H9 (cell line): ENCODE data around the gene PNMA8C. TPM values are rescaled to one million over a fixed set of nuclear protein-coding genes. Genes with fewer than 3 reads are reported as not detected.

Source experiments
- DNase-seq: peaks from one replicate; pipeline ENCODE4 v3.0.0-alpha.2; 2017
- H2AFZ ChIP-seq: one replicate; pipeline ENCODE4 v1.6.1; 2013; ENCODE audit warnings: mild to moderate bottlenecking, low read length, control low read depth, moderate library complexity
- H2AK5ac ChIP-seq: 2 replicates; pipeline ENCODE4 v1.6.1; 2013; ENCODE audit warnings: low read length, control low read depth, mixed read lengths; ENCODE audit not compliant: insufficient read length
- H2BK120ac ChIP-seq: one replicate; pipeline ENCODE4 v1.6.1; 2013; ENCODE audit warnings: low read depth, mild to moderate bottlenecking, low read length, control low read depth, inconsistent platforms; ENCODE audit not compliant: poor library complexity, severe bottlenecking
- H2BK12ac ChIP-seq: 2 replicates; pipeline ENCODE4 v1.6.1; 2013; ENCODE audit warnings: low read length, control low read depth, mixed read lengths, low read depth; ENCODE audit not compliant: insufficient read length
- H2BK15ac ChIP-seq: 2 replicates; pipeline ENCODE4 v1.6.1; 2013; ENCODE audit warnings: low read depth, low read length, control low read depth
- H2BK20ac ChIP-seq: one replicate; pipeline ENCODE4 v1.6.1; 2013; ENCODE audit warnings: low read depth, mild to moderate bottlenecking, low read length, control low read depth, inconsistent platforms; ENCODE audit not compliant: poor library complexity, severe bottlenecking
- H2BK5ac ChIP-seq: 2 replicates; pipeline ENCODE4 v1.6.1; 2013; ENCODE audit warnings: low read length, control low read depth, mixed read lengths; ENCODE audit not compliant: insufficient read length
- H3K14ac ChIP-seq: 2 replicates; pipeline ENCODE4 v1.6.1; 2013; ENCODE audit warnings: low read length, control low read depth; ENCODE audit not compliant: insufficient read depth
- H3K18ac ChIP-seq: 2 replicates; pipeline ENCODE4 v1.6.1; 2013; ENCODE audit warnings: low read depth, mild to moderate bottlenecking, mixed read lengths, low read length, control low read depth; ENCODE audit not compliant: insufficient read length
- H3K23ac ChIP-seq: 2 replicates; pipeline ENCODE4 v1.6.1; 2013; ENCODE audit warnings: low read length, control low read depth, mixed read lengths, low read depth; ENCODE audit not compliant: insufficient read length
- H3K23me2 ChIP-seq: 2 replicates; pipeline ENCODE4 v1.6.1; 2013; ENCODE audit warnings: low read depth, mild to moderate bottlenecking, mixed read lengths, low read length, control low read depth; ENCODE audit not compliant: insufficient read length, poor library complexity, severe bottlenecking
- H3K27ac ChIP-seq: 2 replicates; pipeline ENCODE4 v1.5.1; 2013; ENCODE audit warnings: low read length, control low read depth, mixed read lengths, low read depth; ENCODE audit not compliant: insufficient read length
- H3K27me3 ChIP-seq: 2 replicates; pipeline ENCODE4 v1.6.1; 2013; ENCODE audit warnings: low read length, control low read depth, inconsistent platforms; ENCODE audit not compliant: insufficient read depth
- H3K4ac ChIP-seq: 2 replicates; pipeline ENCODE4 v1.6.1; 2013; ENCODE audit warnings: low read depth, mild to moderate bottlenecking, control low read depth, inconsistent platforms, low read length, moderate library complexity
- H3K4me1 ChIP-seq: 2 replicates; pipeline ENCODE4 v1.6.1; 2013; ENCODE audit warnings: low read length, control low read depth, inconsistent platforms; ENCODE audit not compliant: insufficient read depth
- H3K4me2 ChIP-seq: 2 replicates; pipeline ENCODE4 v1.6.1; 2013; ENCODE audit warnings: low read length, control low read depth, mixed read lengths; ENCODE audit not compliant: insufficient read length, insufficient read depth
- H3K56ac ChIP-seq: 2 replicates; pipeline ENCODE4 v1.6.1; 2013; ENCODE audit warnings: low read depth, mild to moderate bottlenecking, mixed read lengths, low read length, control low read depth; ENCODE audit not compliant: insufficient read length
- H3K79me1 ChIP-seq: 2 replicates; pipeline ENCODE4 v1.6.1; 2013; ENCODE audit warnings: low read depth, mild to moderate bottlenecking, moderate library complexity, low read length, control low read depth, inconsistent platforms; ENCODE audit not compliant: insufficient read depth, poor library complexity, severe bottlenecking
- H3K79me2 ChIP-seq: 2 replicates; pipeline ENCODE4 v1.6.1; 2013; ENCODE audit warnings: low read length, control low read depth, inconsistent platforms; ENCODE audit not compliant: insufficient read depth
- H3K9ac ChIP-seq: 2 replicates; pipeline ENCODE4 v1.6.1; 2013; ENCODE audit warnings: low read length, control low read depth, mixed read lengths; ENCODE audit not compliant: insufficient read length; ENCODE audit errors: extremely low read depth
- H3K9me3 ChIP-seq: one replicate; pipeline ENCODE4 v1.6.1; 2013; ENCODE audit warnings: low read depth, low read length, inconsistent platforms; ENCODE audit not compliant: control insufficient read depth
- H3T11ph ChIP-seq: one replicate; pipeline ENCODE4 v1.6.1; 2013; ENCODE audit warnings: mild to moderate bottlenecking, low read length, control low read depth, inconsistent platforms
- H4K20me1 ChIP-seq: one replicate; pipeline ENCODE4 v1.6.1; 2013; ENCODE audit not compliant: control insufficient read depth, insufficient read length, insufficient read depth
- H4K5ac ChIP-seq: 2 replicates; pipeline ENCODE4 v1.6.1; 2013; ENCODE audit warnings: low read depth, mild to moderate bottlenecking, mixed read lengths, low read length, control low read depth; ENCODE audit not compliant: insufficient read length
- H4K8ac ChIP-seq: replicated peaks from 2 replicates; pipeline ENCODE4 v1.6.1; 2013; ENCODE audit warnings: low read length, control low read depth, mixed read lengths, low read depth; ENCODE audit not compliant: insufficient read length
- H4K91ac ChIP-seq: 2 replicates; pipeline ENCODE4 v1.6.1; 2013; ENCODE audit warnings: low read depth, mild to moderate bottlenecking, moderate library complexity, mixed read lengths, low read length, control low read depth; ENCODE audit not compliant: insufficient read length
- H3K27ac Mint-ChIP-seq, 3 experiments: 2 replicates in 2 of 3; 3 replicates in 1 of 3; pipeline ENCODE4 v1.8.0; 2020 to 2021; ENCODE audit warnings: mixed read lengths in 3 of 3, mild to moderate bottlenecking in 1 of 3, moderate library complexity in 1 of 3
- H3K27me3 Mint-ChIP-seq: 2 replicates; pipeline ENCODE4 v1.8.0; 2021; ENCODE audit warnings: low read depth, mild to moderate bottlenecking, moderate library complexity, mixed read lengths
- H3K36me3 Mint-ChIP-seq, 3 experiments: 2 replicates in 2 of 3; 3 replicates in 1 of 3; pipeline ENCODE4 v1.8.0; 2020 to 2021; ENCODE audit warnings: low read depth in 3 of 3, mixed read lengths in 3 of 3; ENCODE audit not compliant: insufficient read depth in 1 of 3
- H3K4me1 Mint-ChIP-seq, 2 experiments: 2 replicates each; pipeline ENCODE4 v1.8.0; 2020; ENCODE audit warnings: mixed read lengths in 2 of 2
- H3K4me3 Mint-ChIP-seq, 2 experiments: 2 replicates in 1 of 2; 3 replicates in 1 of 2; pipeline ENCODE4 v1.8.0; 2020 to 2021; ENCODE audit warnings: mild to moderate bottlenecking in 2 of 2, mixed read lengths in 2 of 2, moderate library complexity in 1 of 2
- H3K9me3 Mint-ChIP-seq, 2 experiments: 2 replicates in 1 of 2; 3 replicates in 1 of 2; pipeline ENCODE4 v1.8.0; 2020; ENCODE audit warnings: mild to moderate bottlenecking in 2 of 2, mixed read lengths in 2 of 2, moderate library complexity in 1 of 2
- WGBS: extraction: QIAGEN DNeasy Blood & Tissue Kit; methylation state at CpG from one replicate; pipeline ENCODE4 v1.1.7; 2013; ENCODE audit warnings: missing lambda C conversion rate, low lambda C conversion rate, mixed read lengths; ENCODE audit not compliant: insufficient read length; ENCODE audit errors: extremely low coverage; 5-methylcytosine and 5-hydroxymethylcytosine counted together
- total RNA-seq: library from RNA; stranded (reverse); gene quantifications from 2 replicates; pipeline ENCODE4 v1.2.1, GENCODE V29; 2021
- TF ChIP-seq, protein P1 (sequence below): fragments of 200-600 bp; sonication (generic); conservative IDR thresholded peaks from 3 replicates; pipeline ENCODE4 v1.8.0; 2021; ENCODE audit warnings: antibody characterized with exemption, mild to moderate bottlenecking

PNMA8C gene
- total RNA-seq, 1 experiment from 2014 or later = 1.8 TPM

DNA sequence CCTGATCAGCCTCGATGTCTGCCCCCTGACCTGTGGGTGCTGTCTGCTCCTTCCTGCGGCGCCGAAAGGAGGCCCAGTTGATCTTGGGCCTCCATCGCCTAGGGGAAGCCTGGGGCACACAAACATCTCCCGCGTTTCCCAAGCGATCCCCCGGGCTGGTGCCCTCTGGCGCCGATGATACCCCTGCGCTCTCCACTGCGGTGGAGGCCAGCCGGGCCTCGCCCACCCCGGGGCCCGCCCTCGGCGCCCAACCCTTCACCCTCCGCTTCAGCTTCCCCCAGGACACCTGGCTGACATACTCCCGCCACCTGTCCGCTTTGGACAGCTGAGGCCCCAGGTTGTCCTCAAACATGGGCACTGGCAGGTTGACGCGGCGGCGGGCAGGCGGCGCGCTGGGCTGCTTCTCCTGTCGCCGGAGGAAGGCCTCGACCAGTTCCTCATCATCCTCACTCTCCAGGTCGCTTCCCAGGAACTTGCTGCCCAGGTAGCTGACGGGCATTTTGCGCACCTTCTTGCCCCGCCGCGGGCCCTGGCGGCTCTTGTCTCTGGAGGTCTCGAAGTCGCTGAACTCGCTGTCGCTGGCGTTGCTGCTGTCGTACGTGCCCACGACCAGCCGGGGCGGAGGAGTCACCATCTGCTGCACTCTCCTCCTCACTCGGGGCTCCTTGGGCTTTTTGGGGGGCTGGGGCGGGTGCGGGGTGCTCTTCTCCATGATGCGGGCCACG lies 16.6 kb downstream of the PNMA8C start:
- Mint-ChIP-seq H3K4me1 (peaks cover 47 to 56% of the 10 kb centered on the region in 2 experiments), H3K9me3 (no peaks in the 10 kb centered on the region; a peak in 3 of 5 replicates), H3K4me3 (peak overlapping the region; percentile 90 to 94), H3K27me3 (peaks cover 29% of the 10 kb centered on the region), H3K27ac (peak overlapping the region in 1 of 3 experiments; percentile 78; a peak in 2 of 7 replicates), H3K36me3 (peaks cover 11 to 17% (median 12%) of the 10 kb centered on the region in 3 experiments)
- no peak overlapping the region for H3K56ac ChIP-seq
- H3K4ac ChIP-seq = no peak overlapping the region
- WGBS = no CpG with 5 or more reads among the region's 54 CpGs
- H3T11ph ChIP-seq = no peak overlapping the region
- no peak overlapping the region for H2BK120ac ChIP-seq
- no peak overlapping the region for H3K18ac ChIP-seq
- H2AK5ac ChIP-seq = no peak overlapping the region
- H3K9me3 ChIP-seq = no peaks in the 10 kb centered on the region
- no peak overlapping the region for H2AFZ ChIP-seq
- peaks cover 7% of the 10 kb centered on the region for H3K79me1 ChIP-seq
- H3K27me3 ChIP-seq = no peaks in the 10 kb centered on the region; the same call in 1 of the 2 replicates
- no peak overlapping the region for H4K91ac ChIP-seq
- peaks cover 6% of the 10 kb centered on the region; the same call in 1 of the 2 replicates for H3K79me2 ChIP-seq
- no peak overlapping the region for H2BK5ac ChIP-seq
- peaks cover 2% of the 10 kb centered on the region for H4K20me1 ChIP-seq
- H3K9ac ChIP-seq = no peak overlapping the region
- no peak overlapping the region for H2BK15ac ChIP-seq
- H3K23me2 ChIP-seq = peaks cover 30% of the 10 kb centered on the region
- DNase-seq = peak; percentile 42
- peaks cover 3% of the 10 kb centered on the region; the same call in 1 of the 2 replicates for H3K4me1 ChIP-seq
- H4K8ac ChIP-seq = no peak overlapping the region
- no peak overlapping the region for H4K5ac ChIP-seq
- no peak overlapping the region for H3K27ac ChIP-seq
- peak overlapping the region; percentile 90 for H3K4me2 ChIP-seq
- no peak overlapping the region for H2BK12ac ChIP-seq
- H3K14ac ChIP-seq = peak overlapping the region; percentile 4; the same call in 1 of the 2 replicates
- H2BK20ac ChIP-seq = no peak overlapping the region
- TF ChIP-seq, protein P1, sequence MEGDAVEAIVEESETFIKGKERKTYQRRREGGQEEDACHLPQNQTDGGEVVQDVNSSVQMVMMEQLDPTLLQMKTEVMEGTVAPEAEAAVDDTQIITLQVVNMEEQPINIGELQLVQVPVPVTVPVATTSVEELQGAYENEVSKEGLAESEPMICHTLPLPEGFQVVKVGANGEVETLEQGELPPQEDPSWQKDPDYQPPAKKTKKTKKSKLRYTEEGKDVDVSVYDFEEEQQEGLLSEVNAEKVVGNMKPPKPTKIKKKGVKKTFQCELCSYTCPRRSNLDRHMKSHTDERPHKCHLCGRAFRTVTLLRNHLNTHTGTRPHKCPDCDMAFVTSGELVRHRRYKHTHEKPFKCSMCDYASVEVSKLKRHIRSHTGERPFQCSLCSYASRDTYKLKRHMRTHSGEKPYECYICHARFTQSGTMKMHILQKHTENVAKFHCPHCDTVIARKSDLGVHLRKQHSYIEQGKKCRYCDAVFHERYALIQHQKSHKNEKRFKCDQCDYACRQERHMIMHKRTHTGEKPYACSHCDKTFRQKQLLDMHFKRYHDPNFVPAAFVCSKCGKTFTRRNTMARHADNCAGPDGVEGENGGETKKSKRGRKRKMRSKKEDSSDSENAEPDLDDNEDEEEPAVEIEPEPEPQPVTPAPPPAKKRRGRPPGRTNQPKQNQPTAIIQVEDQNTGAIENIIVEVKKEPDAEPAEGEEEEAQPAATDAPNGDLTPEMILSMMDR = no peak
- no peak overlapping the region for H3K23ac ChIP-seq
